MM.1S (cell line): ENCODE measurements around the gene TMEM131.

ENCODE experiments used
- DNase-seq: peaks from one replicate; pipeline ENCODE4 v3.0.0-alpha.2; 2015
- H2AFZ ChIP-seq: fragments of 300-600 bp; sonication (generic); 2 replicates; pipeline ENCODE4 v1.6.0; 2016; ENCODE audit warnings: antibody characterized with exemption, low read length
- H3F3A ChIP-seq: fragments of 300-600 bp; sonication (generic); 2 replicates; pipeline ENCODE4 v1.6.1; 2016; ENCODE audit warnings: mild to moderate bottlenecking, antibody characterized with exemption, low read length, moderate library complexity, mixed read lengths; ENCODE audit not compliant: insufficient read depth
- H3K27ac ChIP-seq: fragments of 300-600 bp; sonication (generic); 2 replicates; pipeline ENCODE4 v1.5.1; 2016; ENCODE audit warnings: mild to moderate bottlenecking, low read length
- H3K27me3 ChIP-seq: fragments of 300-600 bp; sonication (generic); replicated peaks from 2 replicates; pipeline ENCODE4 v1.6.0; 2016; ENCODE audit warnings: low read length; ENCODE audit not compliant: insufficient read depth
- H3K36me3 ChIP-seq: fragments of 300-600 bp; sonication (generic); replicated peaks from 2 replicates; pipeline ENCODE4 v1.6.1; 2016; ENCODE audit warnings: mild to moderate bottlenecking, low read length, mixed read lengths; ENCODE audit not compliant: insufficient read depth
- H3K4me1 ChIP-seq: fragments of 300-600 bp; sonication (generic); 2 replicates; pipeline ENCODE4 v1.6.1; 2016; ENCODE audit warnings: low read length, mixed read lengths
- H3K4me2 ChIP-seq: fragments of 300-600 bp; sonication (generic); 2 replicates; pipeline ENCODE4 v1.6.0; 2016; ENCODE audit warnings: low read depth, low read length
- H3K4me3 ChIP-seq: fragments of 300-600 bp; sonication (generic); 2 replicates; pipeline ENCODE4 v1.5.1; 2016; ENCODE audit warnings: low read length, mixed read lengths
- H3K79me2 ChIP-seq: fragments of 300-600 bp; sonication (generic); 2 replicates; pipeline ENCODE4 v1.6.1; 2016; ENCODE audit warnings: mixed run types, low read length, mixed read lengths
- H3K9ac ChIP-seq: fragments of 300-600 bp; sonication (generic); 2 replicates; pipeline ENCODE4 v1.6.1; 2016; ENCODE audit warnings: low read length, mixed read lengths
- H3K9me2 ChIP-seq: fragments of 300-600 bp; sonication (generic); replicated peaks from 2 replicates; pipeline ENCODE4 v1.6.1; 2016; ENCODE audit warnings: mild to moderate bottlenecking, low read length, mixed read lengths; ENCODE audit not compliant: insufficient read depth
- H3K9me3 ChIP-seq: fragments of 300-600 bp; sonication (generic); replicated peaks from 2 replicates; pipeline ENCODE4 v1.6.1; 2016; ENCODE audit warnings: mild to moderate bottlenecking, low read length, mixed read lengths; ENCODE audit not compliant: insufficient read depth
- H4K20me1 ChIP-seq: fragments of 300-600 bp; sonication (generic); 2 replicates; pipeline ENCODE4 v1.6.1; 2016; ENCODE audit warnings: mild to moderate bottlenecking, low read length, moderate library complexity, mixed read lengths; ENCODE audit not compliant: insufficient read depth
- CTCF ChIP-seq: fragments of 300-600 bp; sonication (generic); IDR thresholded peaks from 2 replicates; pipeline ENCODE4 v1.5.1; 2016; ENCODE audit warnings: antibody characterized with exemption, low read length, mixed read lengths
- EZH2 ChIP-seq: fragments of 300-600 bp; sonication (generic); optimal IDR thresholded peaks from 2 replicates; pipeline ENCODE3; 2017; ENCODE audit warnings: low read depth, mild to moderate bottlenecking, antibody characterized with exemption, low read length, mixed read lengths
- EZH2phosphoT487 ChIP-seq: fragments of 300-600 bp; sonication (generic); IDR thresholded peaks from 2 replicates; pipeline ENCODE4 v1.6.1; 2018; ENCODE audit warnings: antibody characterized with exemption, low read length

TMEM131 gene

GRCh38 chr2:97737421-97738178 is 258.1 kb downstream of the TMEM131 start:
- no peaks in the 10 kb centered on the region for H3K36me3 ChIP-seq
- TF ChIP-seq EZH2 (no peak), EZH2phosphoT487 (no peak)

GRCh38 chr2:97736608-97737330 is 259.0 kb downstream of the TMEM131 start:
- Histone ChIP-seq H3K9ac (no peak overlapping the region), H3F3A (no peaks in the 10 kb centered on the region), H3K36me3 (no peaks in the 10 kb centered on the region), H3K4me2 (no peak overlapping the region), H3K4me3 (no peak overlapping the region), H4K20me1 (no peaks in the 10 kb centered on the region), H3K9me3 (no peaks in the 10 kb centered on the region), H3K79me2 (no peaks in the 10 kb centered on the region), H3K27ac (no peak overlapping the region), H3K27me3 (no peaks in the 10 kb centered on the region), H3K9me2 (no peaks in the 10 kb centered on the region), H3K4me1 (no peaks in the 10 kb centered on the region), H2AFZ (no peak overlapping the region)
- DNase-seq = no peak
- TF ChIP-seq EZH2phosphoT487 = no peak
- no peak for TF ChIP-seq EZH2
- TF ChIP-seq CTCF = no peak

More at GRCh38 chr2:97737421-97738178, 258.1 kb downstream of the TMEM131 start:
- H3F3A ChIP-seq = no peaks in the 10 kb centered on the region
- no peaks in the 10 kb centered on the region for H3K9me2 ChIP-seq
- no peak overlapping the region for H3K27ac ChIP-seq
- no peak for DNase-seq
- no peak overlapping the region for H2AFZ ChIP-seq
- no peak overlapping the region for H3K9ac ChIP-seq
- H4K20me1 ChIP-seq = no peaks in the 10 kb centered on the region
- H3K9me3 ChIP-seq = no peaks in the 10 kb centered on the region
- no peaks in the 10 kb centered on the region for H3K4me1 ChIP-seq
- no peaks in the 10 kb centered on the region for H3K79me2 ChIP-seq
- no peak overlapping the region for H3K4me3 ChIP-seq
- no peaks in the 10 kb centered on the region for H3K27me3 ChIP-seq
- H3K4me2 ChIP-seq = no peak overlapping the region

GRCh38 chr2:97736185-97736584 is 259.6 kb downstream of the TMEM131 start:
- Histone ChIP-seq H3K4me3 (no peak overlapping the region), H3K9me2 (no peaks in the 10 kb centered on the region), H3K79me2 (no peaks in the 10 kb centered on the region), H2AFZ (no peak overlapping the region), H3K27me3 (no peaks in the 10 kb centered on the region), H3K9ac (no peak overlapping the region), H3K36me3 (no peaks in the 10 kb centered on the region), H3K4me1 (no peaks in the 10 kb centered on the region), H4K20me1 (no peaks in the 10 kb centered on the region), H3K27ac (no peak overlapping the region), H3K4me2 (no peak overlapping the region), H3K9me3 (no peaks in the 10 kb centered on the region), H3F3A (no peaks in the 10 kb centered on the region)
- no peak for DNase-seq
- TF ChIP-seq CTCF (no peak), EZH2 (no peak), EZH2phosphoT487 (no peak)
